Activated CD8-positive, alpha-beta memory T cell treated with anti-CD3 and anti-CD28 coated beads for 4 hours (primary cell): ENCODE data around the gene ZBTB45.

Experiments
- DNase-seq, 2 donors: peaks; one replicate each; pipeline ENCODE4 v3.0.0-alpha.2; 2020; ENCODE audit warnings: low read depth in 2 of 2

Gene ZBTB45

GRCh38 chr19:58519355-58520256, at the start of gene ZBTB45:
Gene ZBTB45, minus strand, starts transcription at chr19:58519810. Its CDS starts 2,137 bp downstream, at chr19:58517673.
- peak; percentile 70 to 74 for DNase-seq

GRCh38 chr19:58568453-58569130, 49.0 kb upstream of the ZBTB45 start:
- DNase-seq, result no peak

- no peak for DNase-seq
Observed at GRCh38 chr19:58566989-58567388, 47.4 kb upstream of the ZBTB45 start.

DNA sequence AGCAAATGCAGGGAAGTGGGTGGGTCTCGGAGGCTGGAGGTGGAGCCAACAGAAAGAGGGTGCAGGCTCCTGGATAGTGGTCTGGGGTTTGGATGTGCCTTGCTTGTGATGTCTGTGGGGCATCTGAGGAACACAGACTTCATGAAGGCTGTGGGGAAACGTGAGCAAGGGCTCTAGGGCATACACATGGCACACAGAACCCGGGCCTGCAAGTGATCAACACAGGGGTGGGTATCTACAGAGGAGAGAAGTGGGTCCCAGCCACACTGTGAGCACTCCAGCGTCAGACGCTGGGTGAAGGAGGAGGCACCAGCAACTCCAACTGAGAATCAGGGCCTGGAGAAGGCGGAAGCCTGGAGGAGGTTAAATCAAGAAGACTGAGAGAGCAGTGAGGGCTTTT, 44.2 kb upstream of the ZBTB45 start:
- no peak for DNase-seq

DNA sequence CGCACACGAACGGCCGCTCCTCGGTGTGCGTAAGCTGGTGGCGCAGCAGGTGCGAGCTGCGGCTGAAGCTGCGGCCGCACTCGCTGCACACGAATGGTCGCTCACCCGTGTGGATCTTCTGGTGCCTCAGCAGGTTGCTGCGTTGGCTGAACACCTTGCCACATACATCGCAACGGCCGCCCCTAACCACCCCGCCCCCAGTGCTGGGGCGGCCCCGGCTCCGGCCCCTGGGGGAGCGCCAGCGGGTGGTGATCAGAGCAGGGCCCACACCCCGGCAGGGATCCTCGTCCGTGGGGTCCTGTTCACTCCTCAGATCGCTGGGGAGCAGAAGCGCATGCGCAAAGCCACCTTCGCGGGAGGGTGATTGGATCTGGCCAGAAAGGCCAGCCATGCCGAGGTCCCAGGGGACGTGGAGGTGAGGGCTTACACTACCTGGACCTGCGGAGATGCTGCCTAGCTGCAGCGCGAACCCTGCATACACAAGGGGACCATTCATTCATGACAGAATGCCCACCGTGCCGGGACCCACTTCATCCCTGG, 43.5 kb upstream of the ZBTB45 start:
- no peak for DNase-seq

GRCh38 chr19:58562122-58563033, 42.8 kb upstream of the ZBTB45 start:
- DNase-seq, result no peak

DNA sequence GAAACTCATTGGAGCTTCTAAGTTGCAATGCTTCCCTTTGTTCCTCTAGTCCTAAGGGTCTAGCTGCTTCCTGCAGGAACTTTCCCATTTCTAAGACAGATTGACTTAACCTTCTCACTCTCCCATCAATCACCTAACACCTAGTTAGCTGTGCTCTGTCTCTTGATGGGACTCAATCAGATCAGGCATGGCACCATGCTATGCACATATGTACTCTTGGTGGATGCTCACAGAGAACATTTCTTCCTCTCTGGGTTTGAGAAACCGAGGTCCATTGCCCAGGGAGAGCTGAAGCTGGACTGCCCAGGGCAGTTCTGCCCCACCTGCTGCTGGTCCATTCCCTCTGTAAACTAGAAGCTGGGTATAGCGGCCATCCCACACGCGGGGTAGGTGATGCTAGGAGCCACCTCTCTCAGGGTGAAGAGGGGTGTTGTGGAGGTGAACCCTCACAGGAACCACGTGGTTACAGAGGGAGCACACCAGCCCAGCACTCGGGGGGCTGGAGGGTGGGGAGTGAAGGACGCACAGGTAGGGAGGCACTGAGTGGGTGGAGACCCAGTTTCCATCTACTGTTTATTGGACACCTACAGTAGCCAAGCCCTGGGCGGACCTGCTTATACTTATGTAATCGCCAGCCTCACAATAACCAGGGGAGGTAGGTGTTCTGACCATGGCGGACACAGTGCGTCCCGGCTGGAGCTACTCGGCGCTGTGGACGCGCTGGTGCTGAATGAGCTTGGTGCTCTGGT, 41.9 kb upstream of the ZBTB45 start:
- no peak for DNase-seq

DNA sequence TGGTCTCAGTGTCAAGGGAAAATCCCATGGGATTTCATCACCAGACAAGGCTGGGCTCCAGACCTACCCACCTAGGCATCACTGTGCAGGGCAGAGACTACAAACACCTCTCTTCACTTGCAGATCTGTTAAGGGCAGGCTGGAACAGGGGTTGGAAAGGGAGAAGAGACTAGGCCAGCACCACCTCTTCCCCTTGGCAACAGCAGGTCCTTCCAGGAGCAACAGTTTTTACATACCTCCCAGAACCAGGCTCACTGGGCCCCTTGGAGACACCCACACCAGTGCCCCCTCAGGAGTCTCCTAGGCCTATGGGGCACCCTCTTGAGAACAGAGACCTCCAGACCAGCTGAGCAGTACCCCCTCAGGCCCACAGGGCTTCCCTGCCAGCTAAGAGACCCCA, 41.3 kb upstream of the ZBTB45 start:
- no peak for DNase-seq

DNA sequence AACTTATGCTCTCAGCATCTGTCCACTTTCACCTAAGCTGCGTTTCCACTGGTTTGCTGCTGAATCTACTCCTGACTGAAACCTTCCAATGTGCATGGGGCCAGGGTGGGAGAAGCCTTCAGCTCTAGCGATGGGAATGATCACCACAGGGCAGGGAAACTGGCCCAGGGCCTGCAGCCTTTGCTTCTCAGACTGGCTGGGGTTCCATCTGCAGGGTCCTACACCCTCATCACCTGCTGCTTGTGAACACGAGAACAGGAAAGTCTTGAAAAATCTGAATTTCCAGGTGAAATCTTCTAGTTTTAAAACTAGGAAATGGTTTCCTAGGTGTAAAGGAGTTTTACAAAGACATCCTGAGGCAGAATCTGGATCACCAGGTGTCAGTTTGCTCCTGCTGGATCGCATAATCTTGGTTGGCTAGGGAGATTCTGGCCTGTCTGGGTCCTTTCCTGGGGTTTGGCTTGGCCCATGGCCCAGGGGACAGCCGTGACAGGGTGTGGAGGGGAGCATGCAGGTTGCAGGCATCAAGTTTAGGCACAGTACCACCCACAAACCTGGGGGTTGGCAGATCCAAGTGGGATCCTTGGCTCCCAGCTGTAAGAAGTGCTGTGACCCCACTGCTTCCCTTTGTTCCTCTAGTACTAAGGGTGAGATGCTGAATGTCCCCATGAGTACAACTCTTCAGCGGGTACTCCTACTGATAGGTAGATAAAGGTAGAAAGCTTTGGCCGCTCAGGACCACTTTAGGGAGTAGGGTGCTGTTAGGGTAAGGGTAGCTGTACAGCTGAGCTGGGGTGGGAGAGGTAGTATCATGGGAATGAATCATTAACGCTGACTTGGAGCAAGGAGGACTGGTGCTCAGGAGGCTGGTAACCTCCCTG, 40.6 kb upstream of the ZBTB45 start:
- DNase-seq, result no peak

- DNase-seq, result peak in 1 of 2 donors; percentile 43
Observed at GRCh38 chr19:58559275-58560006, 39.8 kb upstream of the ZBTB45 start.

DNA sequence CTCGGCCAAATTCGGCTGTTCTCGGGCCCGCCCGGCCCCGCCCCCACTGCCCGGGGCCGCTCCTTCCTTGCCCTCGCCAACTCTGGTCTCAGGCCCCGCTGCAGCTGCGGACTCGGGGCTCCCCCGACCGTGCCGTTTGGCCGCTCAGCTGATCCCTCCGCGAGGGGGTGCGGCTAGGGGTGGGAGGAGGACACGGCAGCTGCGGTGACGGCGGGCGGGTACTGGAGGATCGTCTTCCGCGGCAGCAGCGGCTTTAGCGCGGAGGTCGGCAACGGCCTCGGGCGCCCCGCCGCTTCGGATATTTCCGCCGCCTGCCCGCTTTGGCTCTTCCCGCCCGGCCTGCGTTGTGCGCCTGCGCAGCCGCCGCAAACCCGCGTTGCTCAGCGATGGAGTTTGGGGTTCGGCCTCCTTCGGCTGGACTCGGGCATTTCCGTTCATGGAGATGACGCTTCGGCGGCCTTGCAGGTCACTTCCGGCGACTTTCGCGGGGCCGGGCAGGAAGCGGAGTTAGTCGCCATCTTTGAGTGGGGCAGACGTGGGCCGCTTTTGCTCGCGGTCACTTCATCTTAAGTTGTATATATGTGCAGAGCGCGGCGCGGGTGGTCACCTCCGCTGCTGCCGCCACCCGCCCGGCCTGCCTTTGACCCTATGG, 39.1 kb upstream of the ZBTB45 start:
- DNase-seq, result peak; percentile 98 to 99

GRCh38 chr19:58558066-58558622, 38.5 kb upstream of the ZBTB45 start, which contains the start of gene UBE2M:
Gene UBE2M, minus strand, starts transcription at chr19:58558611. Its CDS starts 230 bp downstream, at chr19:58558381.
- no peak for DNase-seq

GRCh38 chr19:58557221-58558065, 37.8 kb upstream of the ZBTB45 start:
- no peak for DNase-seq

DNA sequence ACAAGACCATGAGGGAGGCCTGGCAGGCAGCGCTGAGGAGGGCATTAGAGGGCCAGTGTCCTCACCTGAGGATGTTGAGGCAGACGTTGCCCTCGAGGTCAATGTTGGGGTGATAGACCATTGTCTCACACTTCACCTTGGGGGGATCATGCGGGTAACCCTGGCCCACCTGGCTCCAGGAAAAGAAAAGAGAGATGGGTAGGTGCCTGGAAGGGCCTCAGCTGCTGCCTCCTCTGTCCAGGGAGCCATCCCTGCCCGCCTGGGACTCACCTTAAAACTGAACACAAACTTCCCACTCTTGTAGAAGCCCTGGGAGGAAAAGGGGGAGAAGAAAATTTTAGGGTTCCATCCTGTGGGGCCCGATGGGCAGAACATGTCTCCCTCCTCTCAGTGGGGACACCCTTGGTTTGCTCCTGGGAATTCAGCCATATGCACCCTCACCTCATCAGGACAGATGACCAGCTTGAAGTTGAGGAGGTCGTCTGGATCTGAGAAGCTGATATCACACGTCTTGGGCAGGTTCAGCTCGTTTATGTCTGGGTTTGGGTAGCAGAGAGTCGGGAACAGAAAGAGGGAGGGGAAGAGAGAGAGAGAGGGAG, 37.1 kb upstream of the ZBTB45 start:
- DNase-seq, result no peak

DNA sequence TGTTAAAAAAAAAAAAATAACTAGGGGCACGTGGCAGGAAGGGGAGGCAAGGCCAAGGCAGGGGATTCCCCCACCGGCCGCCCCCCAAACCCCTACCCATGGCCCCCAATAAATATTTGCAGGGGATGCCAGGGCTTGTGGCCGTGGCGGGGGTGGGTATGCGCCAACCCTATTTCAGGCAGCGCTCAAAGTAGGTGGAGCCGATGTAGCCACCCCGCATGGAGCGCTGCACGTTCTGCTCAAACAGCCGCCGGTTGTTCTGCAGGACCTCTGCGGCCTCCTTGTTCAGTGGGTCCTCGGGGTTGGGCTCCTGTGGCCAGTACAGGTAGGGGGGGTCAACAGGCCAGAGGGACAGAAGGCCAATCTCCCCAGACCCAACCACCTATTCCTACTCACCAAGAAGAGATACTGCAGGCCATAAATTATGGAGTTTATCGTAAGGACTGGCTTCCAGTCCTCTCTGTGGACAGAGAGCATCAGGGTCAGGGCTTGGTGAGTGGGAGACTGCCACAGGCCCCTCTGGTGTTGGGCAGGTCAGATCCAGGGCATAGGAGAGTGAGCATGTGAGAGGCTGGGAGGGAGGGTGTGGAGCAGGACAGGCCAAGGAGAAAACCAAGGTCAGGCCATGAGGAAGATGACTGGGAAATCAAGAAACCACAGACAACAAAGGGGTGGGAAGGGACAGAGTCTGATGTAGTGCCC, 36.5 kb upstream of the ZBTB45 start:
- DNase-seq, result no peak

DNA sequence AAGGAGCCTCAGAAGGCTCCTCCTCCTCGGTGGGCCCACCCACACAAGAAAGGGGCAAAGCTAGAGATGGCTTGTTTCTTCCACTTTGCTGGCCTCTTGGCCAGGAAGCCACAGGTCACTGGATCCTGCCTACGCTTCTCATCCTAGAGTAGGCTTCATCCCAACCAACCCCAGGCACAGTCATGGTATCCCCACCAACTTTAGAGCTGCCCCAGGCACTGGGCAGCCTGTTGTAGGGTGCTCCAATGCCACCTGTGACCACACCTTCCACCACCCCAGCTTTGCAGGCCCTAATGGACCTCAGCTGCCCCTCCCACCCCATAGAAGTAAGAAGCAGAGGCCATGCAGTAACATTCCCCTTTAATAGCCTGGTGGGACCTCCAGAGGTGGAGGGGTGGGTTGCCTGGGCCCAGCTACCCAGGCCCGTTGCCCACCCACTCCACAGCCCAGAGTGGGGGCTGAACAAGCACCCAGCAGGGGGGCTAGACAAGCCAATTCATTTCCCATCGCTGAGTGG, 35.8 kb upstream of the ZBTB45 start:
- no peak for DNase-seq
